Parathyroid adenoma (tissue), 2 donors: ENCODE data around the gene TAS2R40.

Experiments
- H2AFZ ChIP-seq: fragments of 300-600 bp; sonication (generic); one replicate; pipeline ENCODE4 v1.7.0; 2017; ENCODE audit warnings: antibody characterized with exemption, mild to moderate bottlenecking
- H3K27ac ChIP-seq: fragments of 300-600 bp; sonication (generic); one replicate; pipeline ENCODE4 v1.7.0; 2017
- H3K27me3 ChIP-seq: fragments of 300-600 bp; sonication (generic); one replicate; pipeline ENCODE4 v1.7.0; 2017; ENCODE audit warnings: low read length; ENCODE audit not compliant: control insufficient read depth, insufficient read depth
- H3K36me3 ChIP-seq: fragments of 300-600 bp; sonication (generic); one replicate; pipeline ENCODE4 v1.7.0; 2017; ENCODE audit warnings: low read length; ENCODE audit not compliant: control insufficient read depth, insufficient read depth
- H3K4me1 ChIP-seq: fragments of 300-600 bp; sonication (generic); one replicate; pipeline ENCODE4 v1.7.0; 2017; ENCODE audit warnings: control low read depth
- H3K4me2 ChIP-seq: fragments of 300-600 bp; sonication (generic); one replicate; pipeline ENCODE4 v1.7.0; 2017; ENCODE audit warnings: low read length
- H3K4me3 ChIP-seq: fragments of 300-600 bp; sonication (generic); one replicate; pipeline ENCODE4 v1.7.0; 2017; ENCODE audit warnings: low read depth, low read length
- H3K79me2 ChIP-seq: fragments of 300-600 bp; sonication (generic); one replicate; pipeline ENCODE4 v1.7.0; 2017; ENCODE audit warnings: control low read depth
- H3K9ac ChIP-seq: fragments of 300-600 bp; sonication (generic); one replicate; pipeline ENCODE4 v1.7.0; 2017; ENCODE audit warnings: mild to moderate bottlenecking
- H3K9me3 ChIP-seq: fragments of 300-600 bp; sonication (generic); one replicate; pipeline ENCODE4 v1.7.0; 2017; ENCODE audit warnings: low read length; ENCODE audit not compliant: control insufficient read depth
- CTCF ChIP-seq: fragments of 300-600 bp; sonication (generic); IDR thresholded peaks from one replicate; pipeline ENCODE4 v1.7.0; 2017; ENCODE audit warnings: antibody characterized with exemption, mild to moderate bottlenecking
- donor health status: primary hyperparathyroidism.

The TAS2R40 gene

GRCh38 chr7:143236408-143236990, 14.7 kb downstream of the TAS2R40 start:
- TF ChIP-seq CTCF: no peak
- no peaks in the 10 kb centered on the region for H3K27me3 ChIP-seq
- H3K4me1 ChIP-seq: no peaks in the 10 kb centered on the region
- no peaks in the 10 kb centered on the region for H3K9me3 ChIP-seq
- H3K4me2 ChIP-seq: no peak overlapping the region
- no peak overlapping the region for H2AFZ ChIP-seq
- H3K27ac ChIP-seq: no peak overlapping the region
- H3K79me2 ChIP-seq: no peaks in the 10 kb centered on the region
- H3K9ac ChIP-seq: no peak overlapping the region
- no peaks in the 10 kb centered on the region for H3K36me3 ChIP-seq
- H3K4me3 ChIP-seq: no peak overlapping the region

GRCh38 chr7:143237366-143237765, 15.5 kb downstream of the TAS2R40 start:
- H3K9ac ChIP-seq: no peak overlapping the region
- H3K9me3 ChIP-seq: no peaks in the 10 kb centered on the region
- no peaks in the 10 kb centered on the region for H3K36me3 ChIP-seq
- H3K27me3 ChIP-seq: no peaks in the 10 kb centered on the region
- H3K4me2 ChIP-seq: no peak overlapping the region
- H2AFZ ChIP-seq: no peak overlapping the region
- H3K4me1 ChIP-seq: no peaks in the 10 kb centered on the region
- no peak overlapping the region for H3K4me3 ChIP-seq
- H3K27ac ChIP-seq: no peak overlapping the region
- TF ChIP-seq CTCF: no peak
- H3K79me2 ChIP-seq: no peaks in the 10 kb centered on the region

GRCh38 chr7:143238289-143238980, 16.6 kb downstream of the TAS2R40 start:
- Histone ChIP-seq H3K9me3 (no peaks in the 10 kb centered on the region), H3K36me3 (no peaks in the 10 kb centered on the region), H3K4me2 (no peak overlapping the region), H3K9ac (no peak overlapping the region), H3K27ac (no peak overlapping the region), H3K79me2 (no peaks in the 10 kb centered on the region), H3K27me3 (no peaks in the 10 kb centered on the region), H2AFZ (no peak overlapping the region), H3K4me1 (no peaks in the 10 kb centered on the region), H3K4me3 (no peak overlapping the region)
- no peak for TF ChIP-seq CTCF

GRCh38 chr7:143239813-143240212, 18.0 kb downstream of the TAS2R40 start:
- Histone ChIP-seq H3K9ac (no peak overlapping the region), H3K4me1 (no peaks in the 10 kb centered on the region), H3K9me3 (no peaks in the 10 kb centered on the region), H3K27ac (no peak overlapping the region), H3K4me2 (no peak overlapping the region), H3K79me2 (no peaks in the 10 kb centered on the region), H3K36me3 (no peaks in the 10 kb centered on the region), H3K27me3 (no peaks in the 10 kb centered on the region), H3K4me3 (no peak overlapping the region), H2AFZ (no peak overlapping the region)
- TF ChIP-seq CTCF: no peak
